Hindlimb muscle (tissue), 1 donor: ENCODE results near the gene SPATA16. TPM values are rescaled to one million over a fixed set of nuclear protein-coding genes. Genes with fewer than 3 reads are reported as not detected.
"Not testable (repeated sequence)": the region's sequence is repeated elsewhere in the genome, so short reads cannot be mapped to it uniquely, and the experiment has no call there.

Experiments used
- DNase-seq: peaks from one replicate; pipeline ENCODE4 v3.0.0-alpha.2; 2013
- polyA plus RNA-seq: library from polyadenylated mRNA; unstranded; fragments of 120-200 nt; gene quantifications from one replicate; pipeline ENCODE4 v1.2.1, GENCODE V29; 2013; ENCODE audit not compliant: insufficient read length

The SPATA16 gene
- polyA plus RNA-seq, 1 donor = not detected

DNA sequence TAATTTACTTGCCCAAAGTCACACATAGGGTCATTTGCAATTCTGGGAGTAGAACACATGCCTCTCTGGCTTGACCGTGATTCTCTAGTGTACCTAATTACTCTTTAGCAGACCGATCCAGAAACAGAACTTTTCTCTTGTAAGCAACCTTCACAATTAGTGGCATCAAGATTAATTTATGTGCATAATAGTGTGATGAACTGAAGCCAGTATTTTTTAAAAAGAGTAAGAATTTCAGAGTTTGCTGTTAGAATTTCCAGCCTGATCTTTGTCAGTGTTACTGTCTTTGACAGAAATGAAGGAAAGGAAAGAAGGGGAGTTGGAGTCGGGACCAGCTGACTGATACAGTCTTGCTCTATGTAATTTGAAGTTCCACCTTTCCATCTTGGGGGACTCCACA lies 137.1 kb downstream of the SPATA16 start:
- no peak for DNase-seq

DNA sequence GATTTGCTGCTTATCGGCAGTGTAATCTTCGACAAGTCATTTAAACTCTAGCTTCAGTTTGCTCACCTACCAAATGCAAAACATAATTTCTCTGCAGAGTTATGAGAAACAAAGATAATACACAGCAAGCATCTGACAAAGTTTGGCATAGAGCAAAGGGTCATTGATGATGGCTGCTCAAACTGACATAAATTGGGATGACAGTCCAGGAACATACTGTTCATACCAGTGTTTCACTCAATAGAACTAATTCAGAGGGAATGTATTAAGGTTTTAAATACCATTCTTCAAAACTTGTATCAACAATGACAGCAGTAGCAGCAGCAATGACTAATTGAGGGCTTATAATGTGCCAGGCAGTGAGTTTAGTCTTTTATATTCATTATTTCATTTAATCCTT lies 137.6 kb downstream of the SPATA16 start:
- no peak for DNase-seq

DNA sequence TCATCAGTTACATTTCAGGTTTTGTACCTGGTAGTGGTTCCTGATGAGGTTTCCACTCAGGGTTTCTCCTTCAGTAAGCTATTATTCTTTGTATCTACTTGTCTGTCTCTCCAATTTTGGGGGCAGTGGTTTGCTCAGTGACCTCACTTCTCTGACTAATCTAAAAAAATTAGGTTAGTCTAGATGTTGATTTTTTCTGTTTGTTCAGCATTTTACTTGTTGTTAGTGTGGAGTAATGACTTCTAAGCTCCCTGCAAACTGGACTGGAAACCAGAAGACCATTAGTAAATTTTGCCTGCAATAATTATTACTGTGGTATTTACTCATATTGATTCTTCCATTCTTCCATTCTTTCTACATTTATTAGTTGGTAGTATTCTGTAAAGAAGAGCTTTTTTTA lies 139.4 kb downstream of the SPATA16 start:
- DNase-seq = no peak

DNA sequence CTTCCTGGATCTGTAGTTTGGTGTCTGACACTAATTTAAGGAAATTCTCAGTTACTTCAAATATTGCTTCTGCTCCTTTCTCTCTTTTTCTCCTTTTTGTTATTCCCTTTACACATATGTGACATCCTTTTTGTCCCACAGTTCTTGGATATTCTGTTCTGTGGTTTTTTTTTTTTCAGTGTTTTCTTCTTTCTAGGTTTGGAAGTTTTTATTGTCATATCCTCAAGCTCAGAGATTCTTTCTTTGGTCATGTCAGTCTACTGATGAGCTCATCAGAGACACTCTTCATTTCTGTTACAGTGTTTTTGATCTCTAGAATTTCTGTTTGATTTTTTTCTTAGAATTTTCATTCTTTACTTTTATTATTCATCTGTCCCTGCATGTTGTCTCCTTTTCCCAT lies 140.5 kb downstream of the SPATA16 start:
- DNase-seq = no peak

DNA sequence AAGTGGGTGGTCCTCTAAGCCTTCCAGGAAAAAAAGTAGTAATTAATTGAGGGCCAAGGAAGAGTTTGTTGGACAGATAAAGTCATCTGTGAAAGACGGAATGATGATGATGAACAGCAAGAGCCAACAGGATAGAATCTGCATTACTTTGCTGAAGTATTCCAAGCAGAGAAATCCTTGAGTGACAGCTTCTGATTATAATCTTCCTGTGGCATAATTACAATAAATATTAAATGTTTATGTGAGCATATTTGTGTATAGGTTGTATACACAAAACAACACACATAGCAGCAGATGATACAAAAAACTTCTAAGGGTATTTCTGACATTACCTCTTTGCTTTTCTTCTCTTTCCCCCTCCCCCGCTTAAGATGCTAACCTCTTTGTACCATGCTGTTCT lies 147.6 kb downstream of the SPATA16 start:
- DNase-seq = no peak

DNA sequence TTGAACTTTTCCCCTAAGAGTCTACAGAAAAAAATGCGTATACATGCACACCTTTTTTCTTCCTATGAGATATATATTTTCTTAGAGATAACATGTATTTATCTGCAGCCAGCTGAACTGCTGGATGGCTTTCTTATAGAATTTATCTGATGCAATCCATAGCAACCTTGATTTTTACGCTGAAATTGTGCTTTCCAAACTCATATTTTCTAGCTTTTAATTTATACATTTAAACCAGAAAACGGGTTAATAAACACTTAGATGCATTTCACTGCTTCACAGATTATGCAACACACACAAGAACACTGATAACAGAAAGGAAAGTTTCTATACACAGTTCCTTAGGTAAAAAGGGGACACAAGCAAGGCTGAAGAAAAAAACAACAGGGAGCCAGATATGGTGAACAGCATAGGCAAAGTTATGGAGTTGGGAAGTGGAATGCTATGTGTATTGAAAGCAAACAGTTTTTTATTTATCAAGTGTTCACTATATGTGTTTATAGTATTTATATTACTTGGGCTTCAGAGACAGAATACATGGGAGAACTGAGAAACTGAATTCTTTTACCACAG lies 149.5 kb downstream of the SPATA16 start:
- DNase-seq = no peak

DNA sequence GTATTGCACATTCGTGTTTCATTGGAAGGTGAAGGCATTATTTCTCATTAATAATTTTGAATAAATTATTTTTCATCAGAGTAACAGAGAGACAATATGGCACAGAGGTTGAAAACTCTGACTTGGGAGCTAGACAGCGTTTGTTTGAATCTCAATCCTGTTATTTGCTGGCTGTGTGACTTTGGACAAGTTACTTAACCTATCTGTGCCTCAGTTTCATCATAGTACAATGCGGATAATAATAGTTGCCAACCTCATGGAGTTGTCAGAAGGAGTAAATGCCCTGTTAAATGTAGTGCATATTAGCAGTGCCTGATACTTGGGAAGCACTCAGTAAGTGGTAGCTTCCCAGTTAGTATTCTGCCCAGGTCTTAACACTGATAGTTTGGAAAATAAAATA lies 151.7 kb downstream of the SPATA16 start:
- no peak for DNase-seq

DNA sequence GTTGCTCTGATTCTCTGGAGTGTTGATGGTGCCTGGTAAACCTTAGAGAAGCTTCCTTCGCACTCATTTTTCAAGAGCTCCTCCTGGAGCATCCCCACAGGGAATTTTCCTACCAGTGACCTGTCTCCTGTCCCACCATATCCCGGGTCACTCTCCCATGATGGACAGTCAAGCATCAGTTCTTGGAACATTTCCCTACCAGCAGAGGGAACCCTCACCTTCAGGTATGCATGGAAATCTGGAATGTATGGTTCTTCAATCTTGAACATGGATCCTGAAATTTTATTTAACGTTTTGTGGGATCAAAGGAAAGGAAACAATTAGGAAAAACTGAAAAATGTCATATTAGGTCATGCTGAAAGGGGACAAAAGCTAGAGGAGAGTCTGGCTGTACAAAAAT lies 153.8 kb downstream of the SPATA16 start:
- no peak for DNase-seq

DNA sequence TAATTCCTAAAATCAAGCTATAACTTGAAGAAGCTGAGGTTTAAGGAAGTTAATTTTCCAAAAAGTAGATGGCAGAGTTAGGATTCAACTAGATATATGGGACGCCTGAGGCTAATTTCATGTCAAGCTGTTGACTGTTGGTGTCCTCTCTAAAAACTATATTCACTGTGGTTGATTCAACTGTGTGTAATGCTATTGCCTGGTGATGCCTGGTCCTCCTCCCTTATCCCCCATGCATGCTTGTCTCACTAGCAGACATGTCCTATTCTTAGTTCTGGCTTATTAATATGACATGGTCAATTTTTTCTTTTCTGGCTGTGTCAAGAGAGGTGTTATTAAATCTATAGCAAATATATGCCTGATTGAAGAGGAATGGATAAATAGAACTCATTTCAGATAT lies 156.1 kb downstream of the SPATA16 start:
- no peak for DNase-seq

DNA sequence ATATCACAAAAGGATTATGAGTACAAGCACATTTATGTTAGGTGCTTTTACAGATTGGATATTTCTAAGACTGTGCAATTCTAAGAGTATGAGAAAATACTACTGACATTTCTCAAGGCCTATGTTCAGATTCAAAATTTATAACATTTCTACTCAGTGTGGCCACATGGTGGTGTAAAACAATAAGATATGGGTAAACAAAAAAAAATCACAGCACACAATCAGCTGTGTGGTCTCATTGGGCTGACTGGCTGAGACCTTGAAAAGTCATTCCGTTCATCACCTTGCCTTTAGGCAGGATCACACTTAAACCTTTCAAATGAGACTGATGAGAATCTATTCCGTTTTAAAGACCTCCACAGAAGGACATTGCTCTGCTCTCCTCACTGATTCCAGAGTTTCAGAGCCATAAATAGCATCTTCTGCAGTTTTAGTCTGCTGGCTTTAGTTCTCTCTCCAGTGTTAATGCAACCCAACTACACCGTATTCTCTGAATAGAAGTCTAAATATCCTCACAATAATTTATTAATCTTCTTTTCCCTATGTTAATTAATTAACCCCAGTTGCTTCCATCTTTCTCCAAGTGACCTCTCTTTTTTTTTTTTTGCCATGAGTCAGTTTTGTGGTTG lies 158.2 kb downstream of the SPATA16 start:
- DNase-seq = peak; percentile 4

DNA sequence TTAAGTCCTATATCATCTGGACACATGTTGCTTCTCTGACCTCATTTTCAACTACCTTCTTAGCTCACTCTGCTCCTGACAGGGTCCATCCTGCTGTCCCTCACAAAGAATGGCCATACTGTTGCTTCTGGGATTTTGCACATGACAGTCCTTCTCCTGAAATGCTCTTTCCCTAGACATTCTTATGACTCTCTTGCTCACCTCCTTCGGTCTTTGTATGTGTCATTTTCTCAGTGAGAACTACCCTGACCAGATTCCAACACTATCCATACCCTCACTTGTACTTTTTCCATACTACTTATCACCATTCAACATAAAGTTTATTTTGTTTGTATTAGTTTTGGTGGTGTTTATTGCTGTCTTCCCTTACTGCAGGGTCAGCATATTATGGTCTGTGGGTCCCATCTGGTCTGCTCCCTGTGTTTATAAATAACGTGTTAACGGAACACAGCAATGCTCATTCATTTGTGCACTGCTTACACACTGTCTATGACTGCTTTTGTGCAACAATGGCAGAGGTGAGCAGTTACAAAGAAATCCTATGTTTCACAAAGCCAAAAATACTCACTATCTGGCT lies 159.5 kb downstream of the SPATA16 start:
- no peak for DNase-seq

DNA sequence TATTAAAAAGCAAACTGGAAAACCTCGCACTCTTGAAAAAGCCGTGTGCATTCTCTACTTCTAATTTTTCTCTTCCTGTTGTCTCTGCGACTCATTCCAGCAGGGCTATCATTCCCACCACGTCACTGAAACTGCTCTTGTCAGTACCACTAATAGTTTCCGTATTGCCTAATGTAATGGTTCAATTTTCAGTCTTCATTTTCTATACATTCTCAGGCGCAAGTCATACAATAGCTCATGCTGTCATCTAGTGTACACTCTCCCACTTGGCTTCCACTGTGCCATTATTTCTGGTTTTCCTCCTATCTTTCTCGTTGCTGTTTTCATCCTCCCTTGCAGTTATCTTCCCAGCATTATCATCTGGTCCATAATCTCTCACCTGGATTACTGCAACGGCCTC lies 160.2 kb downstream of the SPATA16 start:
- no peak for DNase-seq

DNA sequence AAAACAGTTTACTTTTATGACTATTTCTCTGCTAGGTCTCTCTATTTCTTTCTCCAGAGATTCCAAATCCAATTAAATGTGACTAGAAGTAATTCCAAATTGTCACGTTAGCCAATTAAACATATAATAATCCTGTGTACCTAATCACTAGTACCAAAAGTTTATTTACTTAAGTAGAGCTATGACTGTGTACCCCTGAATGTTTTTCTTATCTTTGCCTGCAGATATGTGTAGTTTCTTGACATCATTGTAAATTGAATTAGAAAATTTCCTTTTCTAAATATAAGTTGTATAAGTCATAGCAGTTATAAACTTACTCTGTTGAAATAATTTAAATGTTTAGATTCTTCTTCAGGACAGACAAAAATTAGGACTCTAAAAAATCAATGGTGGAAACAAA lies 163.3 kb downstream of the SPATA16 start:
- no peak for DNase-seq

DNA sequence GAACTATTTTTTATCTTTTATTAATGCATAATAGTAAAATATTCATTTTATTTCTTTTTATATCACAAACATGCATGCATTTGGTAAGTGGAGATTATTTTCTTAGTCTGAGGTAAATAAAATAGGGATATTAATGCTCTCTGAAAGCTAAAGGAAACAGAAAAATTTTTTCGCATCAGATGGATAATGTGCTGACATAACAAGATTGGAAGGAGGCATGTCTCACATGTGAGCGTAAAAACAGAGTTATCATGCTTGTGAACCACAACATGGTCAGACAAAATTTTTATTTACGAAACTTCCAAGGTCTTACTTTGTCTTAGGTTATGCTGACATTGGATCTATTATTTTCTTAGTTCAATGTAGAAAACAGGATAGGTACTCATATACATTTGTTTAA lies 166.1 kb downstream of the SPATA16 start:
- no peak for DNase-seq

DNA sequence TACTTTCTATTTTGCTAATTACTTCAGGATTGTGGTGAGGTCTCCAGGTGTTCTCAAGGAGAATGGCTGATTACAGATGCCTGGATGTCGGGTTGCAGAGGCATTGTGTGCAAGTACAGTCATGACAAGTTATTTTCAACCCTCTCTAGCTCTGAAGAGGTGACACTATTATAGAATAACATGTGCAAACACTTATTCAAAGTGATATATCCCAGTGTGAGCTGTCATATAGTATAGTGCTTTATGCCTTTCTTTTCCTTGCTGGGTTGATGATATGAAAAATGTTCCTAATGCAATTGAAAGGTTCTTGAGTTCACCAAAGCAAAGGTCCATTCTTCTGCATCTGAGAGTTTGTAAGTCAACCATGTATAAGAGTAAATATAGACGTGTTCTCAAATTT lies 167.2 kb downstream of the SPATA16 start:
- DNase-seq = no peak

DNA sequence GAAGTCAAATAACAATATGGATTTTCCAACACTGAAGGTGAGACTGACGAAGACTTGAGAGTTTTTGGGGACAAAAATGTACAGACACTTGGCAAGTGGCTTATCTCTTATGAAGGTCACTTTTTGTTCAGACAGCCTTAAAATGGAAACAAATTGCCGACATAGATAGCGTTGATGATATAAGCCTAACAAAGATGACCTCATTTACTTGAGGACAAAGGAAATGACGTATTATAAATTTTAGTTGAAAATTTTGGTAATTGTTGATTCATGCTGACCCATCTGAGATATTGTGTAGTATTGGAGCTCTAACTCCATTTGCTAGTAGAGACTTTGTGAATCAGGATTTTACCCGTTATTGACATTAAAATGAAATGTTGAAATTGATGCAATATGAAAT lies 168.3 kb downstream of the SPATA16 start:
- DNase-seq = no peak

DNA sequence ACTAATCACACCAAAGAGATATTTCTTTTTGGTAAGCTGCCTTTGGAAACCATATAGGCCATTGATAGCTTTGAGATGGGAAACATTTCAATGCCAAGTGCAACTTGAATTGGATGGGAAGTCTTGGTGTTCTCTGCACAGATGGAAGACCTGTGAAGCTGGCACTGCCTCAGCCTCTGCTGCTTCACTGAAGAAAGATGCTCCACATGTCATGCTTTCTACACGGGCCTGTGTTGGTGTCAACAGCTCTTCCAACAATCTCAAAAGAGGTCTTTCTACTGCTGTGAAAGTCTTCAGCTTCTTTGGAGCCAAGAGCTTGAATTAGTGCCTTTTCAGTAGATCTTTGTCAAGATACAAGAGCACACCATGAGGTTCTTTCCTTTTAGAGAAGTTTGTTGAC lies 169.0 kb downstream of the SPATA16 start:
- DNase-seq = no peak

DNA sequence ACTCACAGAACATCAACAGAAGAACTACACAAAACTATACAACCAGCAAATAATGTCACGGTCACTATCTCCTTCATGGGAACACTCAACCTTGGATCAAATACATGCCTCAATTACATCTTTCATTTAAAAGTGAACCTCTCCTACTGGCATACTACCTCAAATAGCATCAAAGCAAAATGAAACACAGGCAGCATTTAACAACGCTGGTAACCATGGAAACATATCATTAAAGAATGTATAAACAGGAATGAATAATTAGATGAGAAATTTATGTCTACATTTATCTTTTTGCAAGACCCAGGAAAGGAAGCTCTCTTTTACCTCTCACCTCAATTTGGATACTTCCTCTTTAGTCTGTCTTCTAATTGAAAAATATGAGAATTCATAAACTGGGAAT lies 172.4 kb downstream of the SPATA16 start:
- no peak for DNase-seq

DNA sequence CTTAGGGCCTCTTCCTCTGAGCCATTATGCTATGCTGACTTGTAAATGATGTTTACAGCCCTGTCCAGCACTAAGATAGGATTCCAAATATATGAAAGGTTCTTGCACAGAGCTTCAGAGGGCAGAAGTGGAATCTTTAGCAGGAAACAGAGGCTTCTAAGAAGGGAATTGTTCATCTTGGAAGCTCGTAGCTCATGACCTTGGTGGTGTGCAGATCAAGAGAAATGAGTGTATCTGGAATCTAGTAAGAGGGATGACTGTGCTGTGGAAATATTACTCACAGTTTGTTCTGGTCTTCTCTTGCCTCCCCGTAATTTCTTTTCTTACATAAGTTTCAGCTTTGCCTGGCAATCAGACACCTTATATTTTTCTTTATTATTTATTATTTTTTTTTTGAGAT lies 175.8 kb downstream of the SPATA16 start:
- DNase-seq = no peak

DNA sequence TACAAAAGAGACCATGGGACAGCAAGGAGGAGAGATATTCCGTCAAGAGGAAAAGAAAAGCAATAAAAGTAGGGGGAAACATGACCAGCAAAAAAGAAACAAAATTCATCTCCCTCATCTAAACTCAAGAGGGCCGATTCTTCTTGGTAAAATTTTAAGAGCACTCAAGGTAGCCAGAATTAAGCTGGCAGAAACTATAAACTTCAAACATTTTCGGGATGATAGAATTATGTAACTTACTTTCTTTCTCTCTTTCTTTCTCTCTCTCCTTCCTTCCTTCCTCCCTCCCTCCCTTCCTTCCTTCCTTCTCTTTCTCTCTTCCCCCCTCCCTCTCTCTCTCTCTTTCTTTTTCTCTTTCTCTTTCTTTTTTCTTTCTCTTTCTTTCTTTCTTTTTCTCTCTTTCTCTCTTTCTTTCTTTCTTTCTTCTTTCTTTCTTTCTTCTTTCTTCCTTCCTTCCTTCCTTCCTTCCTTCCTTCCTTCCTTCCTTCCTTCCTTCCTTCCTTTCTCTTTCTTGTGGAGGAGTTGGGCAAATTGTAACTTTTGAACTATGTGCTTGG lies 180.3 kb downstream of the SPATA16 start:
- DNase-seq = not testable (repeated sequence)

DNA sequence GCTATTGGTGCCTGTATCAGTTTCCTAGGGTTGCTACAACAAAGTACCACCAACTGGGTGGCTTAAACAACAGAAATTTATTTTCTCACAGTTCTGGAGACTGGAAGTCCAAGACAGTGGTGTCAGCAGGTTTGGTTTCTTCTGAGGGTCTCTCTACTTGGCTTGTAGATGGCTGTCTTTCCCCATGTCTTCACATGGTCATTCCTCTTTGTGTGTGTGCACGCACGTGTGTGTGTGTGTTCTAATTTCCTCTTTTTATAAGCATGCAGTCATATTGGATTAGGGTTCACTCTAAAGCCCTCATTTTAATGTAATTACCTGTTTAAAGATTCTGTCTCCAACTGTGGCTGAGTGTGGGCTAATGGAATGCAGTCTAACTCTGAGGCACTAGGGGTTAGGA lies 182.5 kb downstream of the SPATA16 start:
- DNase-seq = no peak

DNA sequence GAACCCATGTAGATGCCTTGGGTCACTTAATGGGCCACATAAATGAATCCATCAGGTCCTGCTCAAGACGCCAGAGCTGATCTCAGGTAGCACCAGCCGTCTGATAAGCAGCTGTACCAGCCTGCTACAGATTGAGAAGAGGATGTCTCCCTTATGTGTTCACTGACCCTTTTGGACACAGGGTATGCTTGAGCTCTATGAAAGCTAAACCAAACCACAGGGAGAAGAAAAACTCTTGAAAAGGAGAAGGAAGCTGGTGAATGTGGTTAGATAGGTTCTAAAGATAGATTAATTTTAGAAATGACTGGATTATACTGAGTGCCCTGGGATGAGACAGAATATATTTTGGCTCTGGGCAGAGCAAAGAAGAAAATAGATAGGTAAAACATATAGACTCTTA lies 187.5 kb downstream of the SPATA16 start:
- DNase-seq = no peak

DNA sequence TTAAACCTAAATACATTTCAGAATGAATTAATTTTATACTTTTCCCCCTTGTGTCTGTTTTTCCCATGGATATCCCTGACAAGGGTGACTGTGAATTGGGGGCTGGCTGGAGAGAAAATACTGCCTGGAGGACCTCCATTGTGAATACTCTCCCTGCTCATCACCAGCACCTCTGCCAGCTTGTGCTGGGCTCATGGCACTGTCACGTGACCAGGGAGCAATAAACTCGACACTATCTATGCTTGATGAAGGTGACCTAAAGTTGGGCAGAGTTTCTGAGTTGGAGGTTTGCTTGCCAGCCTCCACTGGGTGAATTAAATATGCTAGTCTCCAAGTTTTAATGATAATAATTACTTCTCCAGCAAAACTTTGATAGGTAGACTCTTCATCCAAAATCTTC lies 189.5 kb downstream of the SPATA16 start:
- no peak for DNase-seq

DNA sequence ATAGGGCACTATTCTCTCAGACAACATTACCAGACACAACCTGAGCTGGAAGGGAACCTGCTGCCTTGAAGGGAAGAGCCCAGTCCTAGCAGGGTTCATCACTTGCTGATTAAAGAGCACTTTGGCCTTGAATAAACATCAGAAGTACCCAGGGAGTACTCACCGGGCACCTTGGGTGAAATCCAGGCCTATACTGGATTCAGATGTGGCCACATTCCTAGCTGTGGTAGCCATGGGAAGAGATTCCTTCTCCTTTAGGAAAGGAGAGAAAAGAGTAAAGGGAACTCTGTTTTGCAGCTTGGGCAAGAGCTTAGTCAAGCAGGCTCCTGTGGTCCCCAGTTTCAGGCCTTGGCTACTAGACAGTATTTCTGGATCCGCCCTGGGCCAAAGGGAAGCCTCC lies 195.0 kb downstream of the SPATA16 start:
- no peak for DNase-seq
